CD4-positive, alpha-beta T cell treated with Interleukin-6 at 100 ng/mL for 8 hours (primary cell): ENCODE measurements around the gene SH3GL3.

Experiments used
- DNase-seq: peaks from one replicate; pipeline ENCODE4 v3.0.0-alpha.2; 2020; ENCODE audit warnings: mixed read lengths, low spot score

The SH3GL3 gene

DNA sequence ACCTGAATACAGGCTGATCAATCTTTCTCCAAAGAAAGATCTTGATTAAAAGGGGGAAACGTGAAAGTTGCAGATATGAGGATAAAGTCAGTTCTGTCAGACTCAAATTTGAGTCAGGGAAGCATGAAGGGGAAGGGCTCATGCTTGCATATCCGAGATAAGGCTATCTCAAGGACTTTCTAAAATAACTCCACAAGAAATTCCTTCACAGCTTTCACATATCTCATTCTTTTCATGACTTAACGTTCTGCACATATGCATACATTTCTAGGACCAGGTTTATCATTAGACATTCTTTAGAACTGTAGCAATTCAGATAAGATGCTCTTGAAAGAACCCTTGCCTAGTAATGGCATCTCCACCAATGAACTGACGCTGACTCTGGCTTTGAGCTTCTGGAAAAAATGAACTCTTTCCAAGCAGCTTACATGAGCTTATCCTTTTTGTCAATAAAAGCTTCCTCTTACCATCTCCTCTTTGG lies 15.9 kb downstream of the SH3GL3 start:
- no peak for DNase-seq

DNA sequence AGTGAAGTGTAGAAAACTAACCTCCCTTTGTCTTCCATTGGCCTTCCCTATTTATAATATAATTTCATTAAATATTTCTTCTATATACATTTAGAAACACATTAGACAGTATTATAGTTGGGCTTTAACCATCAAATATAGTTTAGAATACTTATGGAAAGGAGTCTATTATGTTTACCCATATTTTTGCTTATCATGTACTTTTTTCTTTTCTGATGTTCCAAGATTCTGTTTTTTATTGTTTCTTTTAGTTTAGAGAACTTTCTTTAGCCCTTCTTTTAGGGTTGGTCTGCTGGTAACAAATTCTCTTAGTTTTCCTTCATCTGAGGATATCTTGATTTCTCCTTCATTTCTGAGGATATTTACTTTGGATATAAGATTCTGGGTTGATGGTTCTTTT lies 23.7 kb downstream of the SH3GL3 start:
- no peak for DNase-seq

DNA sequence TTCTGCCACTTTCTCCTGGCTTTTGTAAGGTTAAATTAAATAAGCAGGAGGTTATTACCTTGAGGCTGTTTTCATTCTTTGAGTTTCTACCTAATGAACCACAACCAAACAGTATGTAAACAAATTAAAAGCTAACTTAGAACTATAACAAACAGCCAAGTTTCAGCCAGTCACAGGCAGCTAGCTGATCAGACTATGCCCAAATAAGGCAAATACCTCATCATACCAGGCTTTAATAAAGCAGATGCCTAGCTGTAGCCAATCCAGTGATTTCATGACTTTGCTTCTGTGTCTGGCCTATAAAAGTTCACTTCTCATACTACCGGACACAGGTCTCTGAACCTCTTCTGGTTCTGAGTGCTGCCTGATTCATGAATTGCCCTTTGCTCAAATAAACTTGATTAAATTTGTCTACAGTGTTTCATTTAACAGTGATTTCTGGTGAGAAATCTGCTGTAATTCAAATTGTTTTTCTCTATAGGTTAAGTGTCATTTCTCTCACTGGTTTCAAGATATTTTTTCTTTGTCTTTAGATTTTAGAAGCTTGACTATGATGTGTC lies 24.2 kb downstream of the SH3GL3 start:
- DNase-seq: no peak

DNA sequence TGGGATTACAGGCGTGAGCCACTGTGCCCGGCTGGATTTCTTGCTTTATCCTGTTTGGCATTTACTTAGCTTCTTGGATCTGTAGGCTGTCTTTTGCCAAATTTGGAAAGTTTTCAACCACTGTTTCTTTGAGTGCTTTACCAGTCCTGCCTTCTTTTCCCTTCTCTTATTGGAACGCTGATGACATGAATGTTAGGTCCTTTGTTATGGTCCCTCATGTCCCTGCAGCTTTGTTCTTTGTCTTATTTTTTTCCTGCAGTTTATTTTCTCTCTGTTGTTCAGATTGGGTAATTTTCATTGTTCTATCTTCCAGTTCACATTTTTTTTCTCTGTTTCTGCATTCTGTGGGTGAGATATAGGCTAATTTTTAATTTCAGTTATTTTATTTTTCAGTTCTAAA lies 25.0 kb downstream of the SH3GL3 start:
- no peak for DNase-seq

DNA sequence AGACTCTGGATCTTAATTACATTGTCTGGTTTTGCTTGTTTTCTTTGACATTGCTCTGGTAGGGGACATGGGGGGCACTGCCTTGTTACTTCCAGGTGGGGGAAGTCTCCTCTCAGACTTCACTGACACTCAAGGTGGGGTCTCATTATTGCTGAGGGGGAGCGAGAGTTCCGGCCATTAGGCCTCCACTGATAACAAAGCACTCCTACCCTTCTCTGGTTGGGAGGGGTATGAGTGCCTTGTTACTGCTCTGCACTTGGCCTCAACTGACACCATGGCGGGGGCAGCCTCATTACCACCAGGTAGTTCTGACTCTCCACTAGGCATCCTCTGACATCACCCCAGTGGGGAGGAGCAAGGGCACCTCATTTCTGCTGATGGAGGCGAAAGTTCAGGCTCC lies 25.7 kb downstream of the SH3GL3 start:
- DNase-seq: no peak

DNA sequence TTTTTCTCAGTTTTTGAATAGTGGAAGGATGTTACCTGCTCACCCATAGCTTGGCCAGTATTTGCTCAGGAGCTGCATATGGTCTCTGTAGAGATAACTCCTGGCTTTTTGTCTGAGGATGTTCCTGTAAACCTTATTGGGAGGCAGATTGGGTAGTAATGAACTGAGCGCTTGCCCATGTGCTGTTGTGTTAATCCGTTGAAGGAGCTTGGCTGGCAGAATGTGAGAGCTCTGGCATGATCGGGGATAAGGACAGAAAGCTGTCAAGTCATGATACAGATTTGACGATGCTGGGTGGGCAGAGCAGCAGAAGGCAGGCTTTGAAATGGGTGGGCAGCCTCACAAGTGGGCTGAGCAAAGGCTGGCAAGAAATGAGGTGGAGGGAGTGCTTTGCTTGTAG lies 27.4 kb downstream of the SH3GL3 start:
- DNase-seq: no peak

DNA sequence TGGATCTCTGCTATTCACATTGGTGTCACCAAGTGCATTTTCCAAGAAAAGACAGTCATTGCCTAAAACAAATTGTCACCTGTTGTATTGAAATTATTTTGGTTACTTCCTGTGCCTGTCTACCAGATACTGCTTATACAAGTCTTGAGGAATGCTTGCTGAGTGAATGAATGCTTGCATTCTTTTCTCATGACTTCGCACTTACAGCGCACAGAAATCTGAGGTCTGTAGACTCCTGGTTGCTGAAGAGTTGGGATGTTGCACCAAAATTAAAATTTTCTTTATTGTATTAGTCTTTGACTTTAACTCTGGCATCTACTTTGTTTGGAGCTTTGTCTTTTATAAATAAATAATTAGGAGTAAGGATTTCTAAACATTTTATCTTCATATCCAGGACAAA lies 28.4 kb downstream of the SH3GL3 start:
- DNase-seq: no peak

DNA sequence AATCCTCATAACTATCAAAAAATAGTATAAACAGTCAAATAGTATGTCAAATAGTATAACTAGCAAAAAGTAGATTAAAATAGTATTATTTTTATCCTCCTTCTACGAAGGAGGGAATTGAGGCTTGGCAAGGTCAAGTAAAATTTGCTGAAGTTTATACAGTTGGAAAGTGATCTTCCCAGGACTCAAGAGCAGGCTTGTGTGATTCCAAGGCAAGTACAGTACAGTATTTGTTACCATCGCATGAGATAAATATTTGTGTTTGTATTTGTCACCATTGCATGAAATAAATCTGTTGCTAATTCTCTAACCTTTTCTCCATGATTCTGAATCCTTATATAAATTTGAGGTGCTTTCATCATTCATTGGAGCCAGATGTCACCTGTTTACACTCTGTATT lies 28.9 kb downstream of the SH3GL3 start:
- DNase-seq: no peak

DNA sequence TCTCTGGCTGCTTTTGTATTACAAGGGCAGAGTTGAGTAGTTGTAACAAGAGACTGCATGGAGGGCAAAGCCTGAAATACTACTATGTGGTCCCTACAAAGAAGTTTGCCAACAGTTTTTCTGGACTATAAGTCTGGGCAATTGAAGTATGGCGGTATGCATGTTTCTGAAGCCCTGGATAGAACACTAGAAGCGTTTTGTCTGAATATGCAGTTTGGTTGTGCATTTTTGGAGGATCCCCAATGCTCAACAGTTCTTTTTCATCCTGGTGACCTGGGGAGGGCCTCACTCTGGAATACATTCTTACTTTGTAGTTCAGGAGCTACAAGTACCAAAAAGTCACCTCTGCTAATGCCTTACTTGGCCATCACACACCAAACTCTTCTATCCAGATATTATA lies 29.6 kb downstream of the SH3GL3 start:
- DNase-seq: no peak

DNA sequence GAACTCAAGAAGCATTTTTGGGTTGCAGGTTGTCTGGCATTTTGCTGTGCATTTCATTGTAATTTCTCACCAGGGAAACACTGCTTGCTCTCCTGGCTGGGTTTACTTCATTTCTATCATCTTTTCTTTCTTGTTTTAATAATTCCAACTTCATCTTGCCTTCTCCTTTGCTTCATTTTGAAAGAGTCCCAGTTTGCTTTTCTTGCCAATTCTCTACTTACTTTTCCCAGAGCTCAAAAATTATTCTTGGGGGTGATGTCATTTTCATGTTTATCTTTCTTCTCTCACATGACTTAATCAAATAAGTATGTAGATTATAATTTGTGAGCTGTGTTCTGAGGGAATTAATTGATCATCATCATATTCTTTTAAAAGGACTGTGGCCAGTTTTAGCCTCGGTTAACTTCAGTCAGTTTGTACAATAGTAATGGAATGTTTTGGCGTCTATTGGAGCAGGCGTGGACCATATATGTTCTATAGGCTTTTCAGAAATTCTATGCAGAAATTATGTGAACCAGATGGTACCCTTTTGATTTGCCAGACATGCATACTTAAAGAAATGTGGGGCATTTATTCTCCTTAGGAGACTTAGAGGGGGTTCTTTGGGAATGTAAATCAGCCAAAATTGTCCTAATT lies 30.1 kb downstream of the SH3GL3 start:
- no peak for DNase-seq

DNA sequence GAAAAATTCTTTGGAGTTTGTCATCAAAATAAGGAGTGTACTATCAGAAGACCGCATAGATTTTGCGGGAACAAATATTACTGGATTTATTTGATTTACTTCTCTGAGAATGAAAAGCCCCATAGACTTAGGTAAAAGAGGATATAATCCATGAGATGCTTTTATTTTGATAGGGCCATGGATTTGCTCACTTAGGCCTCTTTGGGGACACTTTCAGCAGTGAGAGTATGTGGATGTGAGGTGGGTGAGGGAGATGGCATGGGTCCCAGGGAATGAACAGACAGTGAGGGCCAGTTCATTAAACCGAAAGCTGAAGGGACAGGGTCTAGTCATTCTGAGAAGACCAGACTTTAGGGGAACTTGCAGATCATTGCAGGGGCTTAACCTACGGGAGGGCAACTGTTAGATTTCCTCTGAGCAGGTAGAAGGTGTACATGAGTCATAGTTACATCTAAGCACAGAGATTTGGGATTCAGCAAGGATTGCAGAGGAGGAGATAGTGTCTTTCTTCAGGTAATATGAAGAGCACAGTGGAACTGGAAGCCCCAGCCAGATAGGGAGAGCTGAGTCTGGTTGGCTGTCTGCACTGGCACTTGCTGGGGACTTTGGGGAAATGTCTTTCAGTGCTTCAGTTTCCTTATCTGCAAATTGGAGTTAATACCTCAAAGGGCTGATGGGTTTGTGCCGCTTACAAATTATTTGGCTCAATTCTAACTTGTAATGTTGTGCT lies 30.8 kb downstream of the SH3GL3 start:
- DNase-seq: no peak

DNA sequence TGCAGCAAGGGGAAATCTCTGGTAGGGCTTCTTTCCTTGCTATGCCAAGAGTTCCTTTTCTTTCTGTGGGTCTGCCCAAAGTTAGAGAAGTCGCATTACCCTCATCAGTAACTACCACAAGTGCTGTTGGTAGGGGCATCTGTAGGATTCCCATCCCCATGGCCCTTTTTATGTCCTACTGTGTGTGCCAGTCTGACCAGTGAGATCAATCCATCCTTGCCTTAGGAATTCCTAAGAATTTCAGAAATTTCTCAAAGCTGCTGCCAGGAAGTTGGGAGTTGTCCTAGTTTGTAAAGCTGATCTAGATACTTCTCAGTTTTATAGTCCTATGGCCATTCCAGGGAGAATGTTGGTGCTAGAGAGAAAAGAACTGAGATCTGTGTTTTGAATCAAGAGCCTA lies 36.5 kb downstream of the SH3GL3 start:
- DNase-seq: no peak

DNA sequence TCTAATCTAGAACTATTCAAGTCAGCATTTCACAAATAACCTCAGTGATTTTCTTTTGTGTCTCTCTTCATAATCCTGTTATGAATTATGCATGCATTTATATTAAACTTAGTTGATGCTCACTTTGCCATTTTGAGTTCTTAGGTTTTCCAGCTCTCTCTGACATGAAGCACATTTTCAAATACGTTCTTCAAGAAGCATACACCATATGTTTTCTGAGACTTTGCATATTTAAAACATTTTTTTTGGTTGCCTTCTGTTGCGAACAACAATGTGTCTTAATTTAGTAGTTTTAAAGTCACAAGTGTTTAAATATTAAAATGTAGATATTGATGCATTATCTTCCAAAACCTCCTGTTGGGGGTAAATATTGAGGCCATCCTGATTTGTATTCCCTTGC lies 37.5 kb downstream of the SH3GL3 start:
- no peak for DNase-seq

DNA sequence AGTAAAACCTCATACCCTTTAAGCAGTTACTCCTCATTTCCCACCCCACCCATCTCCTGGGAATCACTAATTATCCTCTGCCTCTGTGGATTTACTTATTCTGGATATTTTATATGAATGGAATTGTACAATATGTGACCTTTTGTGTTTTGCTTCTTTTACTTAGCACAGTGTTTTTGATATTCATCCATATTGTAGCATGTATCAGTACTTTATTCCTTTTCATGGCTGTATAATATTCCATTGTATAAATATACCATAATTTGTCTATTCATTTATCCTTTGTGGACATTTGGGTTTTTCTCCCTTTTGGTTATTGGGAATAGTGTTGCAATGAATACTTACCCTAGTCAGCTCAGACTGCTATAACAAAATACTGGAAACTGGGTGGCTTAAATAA lies 39.2 kb downstream of the SH3GL3 start:
- no peak for DNase-seq

DNA sequence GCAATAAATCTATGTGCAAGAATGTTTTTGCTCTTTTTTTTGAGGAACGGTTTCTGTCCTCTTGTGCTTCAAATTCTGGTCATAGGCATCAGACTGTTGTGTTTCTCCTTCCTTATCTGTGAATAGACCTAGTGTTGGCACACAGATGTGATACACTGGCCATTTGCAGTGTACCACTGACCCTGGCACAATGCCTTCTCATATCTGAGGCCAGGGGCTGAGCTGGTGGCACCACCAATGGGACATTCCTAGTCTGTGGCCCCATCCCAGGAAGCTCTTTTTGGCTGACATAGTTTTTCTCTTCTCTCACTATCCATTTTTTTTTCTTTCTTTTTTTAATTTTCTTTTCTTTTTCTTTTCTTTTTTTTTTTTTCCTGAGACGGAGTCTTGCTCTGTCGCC lies 40.4 kb downstream of the SH3GL3 start:
- no peak for DNase-seq

DNA sequence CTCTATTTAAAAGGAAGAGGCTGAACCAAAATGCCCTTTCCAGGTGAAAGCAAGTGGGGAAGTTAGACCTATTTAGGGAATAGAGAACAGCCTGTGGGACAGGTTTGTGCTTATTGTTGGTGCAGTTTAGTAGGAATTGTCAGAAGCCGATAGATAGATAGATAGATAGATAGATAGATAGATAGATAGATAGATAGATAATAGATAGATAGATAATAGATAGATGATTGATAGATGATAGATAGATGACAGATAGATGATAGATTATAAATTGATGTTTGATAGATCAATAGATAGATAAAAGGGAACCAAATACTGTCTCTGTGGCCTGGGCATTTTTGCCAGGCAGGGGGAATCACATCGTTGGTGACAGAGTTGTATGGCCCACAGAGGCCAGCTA lies 42.5 kb downstream of the SH3GL3 start:
- no peak for DNase-seq

DNA sequence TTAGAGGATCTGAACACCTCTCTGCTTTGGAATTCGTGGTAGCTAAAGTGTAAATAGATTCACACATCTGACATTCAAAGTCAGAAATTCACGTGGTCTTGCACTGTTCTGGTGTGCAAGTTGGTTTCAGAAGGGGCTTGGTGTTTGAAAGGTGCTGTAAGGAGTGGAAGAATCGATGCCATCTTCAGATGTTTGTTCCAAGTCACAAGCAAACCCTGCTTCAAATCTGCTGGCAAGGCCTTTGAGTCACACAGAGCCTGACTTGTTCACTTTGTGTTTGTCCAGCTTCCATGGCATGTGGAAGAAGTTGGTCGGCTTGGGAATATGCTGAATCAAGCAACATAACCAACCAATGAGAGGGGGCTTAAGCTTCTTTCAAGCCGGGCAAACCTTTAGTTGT lies 44.3 kb downstream of the SH3GL3 start:
- no peak for DNase-seq

DNA sequence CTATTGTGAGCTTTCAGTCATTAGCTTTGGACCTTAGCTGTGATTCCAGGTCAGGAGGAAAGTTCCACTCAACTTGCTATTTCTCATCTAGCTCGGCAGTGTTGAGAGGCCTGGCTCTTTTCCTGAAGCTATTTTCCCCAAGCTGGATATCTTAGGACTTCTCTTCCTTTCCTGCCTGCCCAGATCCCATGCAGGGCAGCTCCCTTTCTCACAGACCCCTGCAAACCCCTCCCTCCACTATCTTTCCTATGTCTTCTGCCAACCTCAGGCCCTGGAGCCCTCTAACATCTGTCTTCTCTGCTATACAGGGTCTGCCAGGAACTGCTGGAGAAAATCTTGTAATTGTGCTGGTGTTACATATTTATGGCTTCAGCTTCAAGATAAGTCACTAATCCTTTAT lies 49.6 kb downstream of the SH3GL3 start:
- no peak for DNase-seq

DNA sequence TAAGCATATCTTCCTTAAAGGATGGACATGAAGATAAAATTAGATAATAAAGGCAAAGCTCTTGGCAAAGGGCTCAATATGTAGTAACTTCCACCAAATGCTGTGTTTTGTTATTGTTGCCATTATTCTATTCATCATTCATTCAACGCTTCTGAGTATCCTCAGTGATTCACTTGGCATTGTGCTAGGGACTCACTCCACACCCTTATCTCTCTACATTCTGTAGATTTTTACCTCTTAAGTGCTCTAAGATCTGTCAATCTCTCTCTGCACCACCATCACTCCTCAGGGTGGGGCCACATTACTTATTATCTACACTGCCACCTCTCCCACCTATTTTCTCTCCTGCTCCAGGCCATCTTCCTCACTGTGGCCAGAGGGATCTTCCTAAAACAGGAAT lies 51.2 kb downstream of the SH3GL3 start:
- DNase-seq: no peak

DNA sequence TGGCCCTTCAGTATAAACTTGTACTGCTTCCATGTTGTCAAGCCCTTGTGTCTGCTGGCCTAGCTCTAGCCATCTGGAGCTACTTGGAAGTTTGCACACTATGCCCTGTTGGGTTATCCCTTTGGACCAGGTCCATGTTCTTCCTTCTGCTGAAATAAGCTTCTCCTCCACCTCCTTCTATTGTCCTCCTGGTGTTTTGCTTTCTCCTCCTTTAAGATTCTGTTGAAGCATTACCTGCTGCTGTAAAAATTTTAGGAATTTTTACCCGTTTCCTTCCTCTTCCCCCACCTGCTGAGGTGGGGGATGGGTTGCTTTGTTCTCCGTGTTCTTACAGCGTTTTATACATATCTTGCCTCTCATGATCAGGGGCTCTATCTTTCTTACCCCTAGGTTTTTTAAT lies 51.7 kb downstream of the SH3GL3 start:
- no peak for DNase-seq

DNA sequence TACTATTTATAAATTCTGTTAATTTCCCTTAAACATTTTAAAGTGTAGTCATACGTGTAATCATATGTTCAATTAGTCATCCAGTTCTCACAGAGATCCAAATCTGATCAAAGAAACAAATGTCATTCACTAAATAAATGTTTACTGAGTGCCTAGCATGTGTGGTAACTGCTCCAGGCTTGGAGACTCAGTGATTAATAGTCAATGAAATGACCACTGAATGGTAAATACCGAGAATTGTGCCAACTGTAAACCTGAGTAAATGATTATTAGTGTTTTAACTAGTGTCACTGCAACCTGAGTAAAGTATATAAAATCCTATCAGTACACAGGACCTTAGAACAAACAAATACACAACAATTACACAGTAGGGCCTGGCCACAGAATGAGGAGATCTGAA lies 52.3 kb downstream of the SH3GL3 start:
- no peak for DNase-seq

DNA sequence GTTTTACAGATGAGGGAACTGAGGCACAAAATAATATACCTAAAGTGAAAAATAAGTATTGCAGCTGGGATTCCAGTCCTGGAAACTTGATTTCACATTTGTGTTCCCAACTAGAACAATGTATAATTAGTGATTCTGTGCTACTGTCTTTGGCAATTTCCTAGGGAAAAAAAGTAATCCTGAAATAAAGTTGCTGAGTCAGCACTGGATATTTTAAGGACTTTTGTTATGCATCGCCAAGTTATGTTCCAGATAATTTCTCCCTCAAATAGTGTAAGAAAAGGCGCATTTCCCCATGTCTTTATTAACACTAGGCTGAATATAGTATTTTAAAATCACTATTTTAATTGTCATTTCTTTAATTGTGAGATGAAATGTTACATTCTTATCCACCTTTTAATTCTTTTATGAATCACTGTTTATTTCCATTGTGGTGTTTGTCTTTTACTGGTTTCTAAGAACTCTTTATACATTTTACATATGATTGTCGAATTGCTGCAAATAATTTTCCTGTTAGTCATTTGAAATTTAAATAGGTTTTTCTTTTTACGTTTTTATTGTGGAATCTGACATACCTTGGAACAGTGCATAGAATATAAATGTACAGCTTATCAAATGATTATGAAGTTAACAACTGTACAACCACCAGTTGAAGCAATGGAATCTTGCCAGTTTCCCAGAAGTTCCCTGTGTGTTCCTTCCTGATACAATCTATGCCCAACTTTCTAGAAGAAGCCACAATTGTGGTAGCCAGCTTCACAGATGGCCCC lies 56.6 kb downstream of the SH3GL3 start:
- no peak for DNase-seq

DNA sequence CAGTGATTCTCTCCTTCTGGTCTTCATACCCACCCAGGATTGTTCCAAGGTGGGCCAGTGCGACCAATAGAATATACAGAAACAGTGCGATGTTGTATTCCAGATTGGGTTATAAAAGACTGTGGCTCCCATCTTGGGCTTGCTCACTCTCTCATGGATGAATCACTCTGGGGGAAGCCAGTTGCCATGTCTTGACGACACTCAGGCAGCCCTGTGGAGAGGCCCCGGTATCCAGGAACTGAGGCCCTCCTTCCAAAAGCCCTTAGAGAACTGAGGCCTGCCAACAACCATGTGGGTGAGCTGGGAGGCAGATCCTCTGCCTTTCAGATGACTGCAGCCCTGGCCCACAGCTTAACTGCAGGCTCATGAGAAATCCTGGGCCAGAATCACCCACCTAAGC lies 57.2 kb downstream of the SH3GL3 start:
- no peak for DNase-seq
